Activated CD8-positive, alpha-beta memory T cell treated with anti-CD3 and anti-CD28 coated beads, Interleukin-2, amount 50 U/mL, for 1 hour (primary cell): ENCODE measurements around the gene ORC1.
A peak's percentile ranks its signal among the peaks of the same experiment; 100 is the strongest.
"Not testable (repeated sequence)": the region's sequence is repeated elsewhere in the genome, so short reads cannot be mapped to it uniquely, and the experiment has no call there.

Experiments used
- DNase-seq: peaks from one replicate; pipeline ENCODE4 v3.0.0-alpha.2; 2020; ENCODE audit errors: extremely low read depth

ORC1 gene

GRCh38 chr1:52386458-52386857 is 17.8 kb downstream of the ORC1 start:
- no peak for DNase-seq

- no peak for DNase-seq
Observed at GRCh38 chr1:52385376-52385775, 18.8 kb downstream of the ORC1 start.

GRCh38 chr1:52369851-52370250 is 34.4 kb downstream of the ORC1 start:
- not testable (repeated sequence) for DNase-seq

GRCh38 chr1:52368383-52369172 is 35.6 kb downstream of the ORC1 start:
- peak; percentile 12 for DNase-seq

GRCh38 chr1:52367272-52367671 is 37.0 kb downstream of the ORC1 start:
- DNase-seq, result no peak

- no peak for DNase-seq
Observed at GRCh38 chr1:52366517-52366827, 37.8 kb downstream of the ORC1 start.

- DNase-seq, result peak; percentile 95
Observed at GRCh38 chr1:52365746-52366516, 38.3 kb downstream of the ORC1 start, which contains the start of gene CC2D1B. TSS of gene CC2D1B (minus strand) at chr1:52366205. CDS start at chr1:52364620, 1,585 bp downstream.

- no peak for DNase-seq
Observed at GRCh38 chr1:52365071-52365745, 39.0 kb downstream of the ORC1 start.

- DNase-seq, result no peak
Observed at GRCh38 chr1:52364235-52364839, 39.9 kb downstream of the ORC1 start.

- no peak for DNase-seq
Observed at GRCh38 chr1:52360595-52360968, 43.6 kb downstream of the ORC1 start.

GRCh38 chr1:52359676-52360594 is 44.3 kb downstream of the ORC1 start:
- no peak for DNase-seq

GRCh38 chr1:52358851-52359497 is 45.2 kb downstream of the ORC1 start:
- no peak for DNase-seq

GRCh38 chr1:52357397-52357796 is 46.8 kb downstream of the ORC1 start:
- no peak for DNase-seq

- DNase-seq, result no peak
Observed at GRCh38 chr1:52356818-52357355, 47.3 kb downstream of the ORC1 start.

GRCh38 chr1:52355847-52356505 is 48.2 kb downstream of the ORC1 start:
- no peak for DNase-seq

- DNase-seq, result no peak
Observed at GRCh38 chr1:52355436-52355835, 48.8 kb downstream of the ORC1 start.

GRCh38 chr1:52352690-52353089 is 51.5 kb downstream of the ORC1 start:
- no peak for DNase-seq

GRCh38 chr1:52348704-52349300 is 55.4 kb downstream of the ORC1 start:
- no peak for DNase-seq

GRCh38 chr1:52346653-52347052 is 57.6 kb downstream of the ORC1 start:
- DNase-seq, result no peak
